SK-N-SH (cell line): ENCODE measurements around the gene SGPL1.

Experiments
- CTCF ChIP-seq: fragments of 200-600 bp; sonication (generic); IDR thresholded peaks from 2 replicates; pipeline ENCODE4 v1.6.1; 2017; ENCODE audit warnings: antibody characterized with exemption, mild to moderate bottlenecking, moderate library complexity
- EP300 ChIP-seq, 2 experiments: IDR thresholded peaks; 2 replicates each; pipeline versions ENCODE4 v1.4.0 to v1.6.1; 2012; ENCODE audit warnings: borderline replicate concordance in 1 of 2, low read depth in 1 of 2, low read length in 1 of 2
- EZH2phosphoT487 ChIP-seq: fragments of 200-600 bp; sonication (generic); IDR thresholded peaks from 2 replicates; pipeline ENCODE4 v1.6.1; 2017; ENCODE audit warnings: low read depth, mixed run types, mild to moderate bottlenecking, antibody characterized with exemption, moderate library complexity, borderline replicate concordance
- GABPA ChIP-seq: IDR thresholded peaks from 2 replicates; pipeline ENCODE4 v1.4.0; 2012; ENCODE audit warnings: low read depth, mild to moderate bottlenecking
- JUND ChIP-seq: IDR thresholded peaks from 2 replicates; pipeline ENCODE4 v1.4.0; 2012
- NRF1 ChIP-seq: IDR thresholded peaks from 2 replicates; pipeline ENCODE4 v1.6.1; 2012; ENCODE audit warnings: low read depth, mild to moderate bottlenecking, low read length
- POLR2AphosphoS5 ChIP-seq: IDR thresholded peaks from 2 replicates; pipeline ENCODE4 v1.6.1; 2012; ENCODE audit warnings: low read depth, low read length
- RAD21 ChIP-seq: IDR thresholded peaks from 2 replicates; pipeline ENCODE4 v1.6.1; 2012; ENCODE audit warnings: mild to moderate bottlenecking, low read length
- REST ChIP-seq: IDR thresholded peaks from 2 replicates; pipeline ENCODE4 v1.6.1; 2012; ENCODE audit warnings: mild to moderate bottlenecking, low read depth, low read length, moderate library complexity
- SIN3A ChIP-seq: IDR thresholded peaks from 2 replicates; pipeline ENCODE4 v1.6.1; 2012; ENCODE audit warnings: low read depth, mild to moderate bottlenecking, low read length, moderate library complexity, borderline replicate concordance
- ZBTB33 ChIP-seq: IDR thresholded peaks from 2 replicates; pipeline ENCODE4 v1.4.0; 2012; ENCODE audit warnings: low read depth, borderline replicate concordance

GRCh38 chr10:70786799-70787415, 28.8 kb upstream of the SGPL1 start:
- TF ChIP-seq POLR2AphosphoS5 = no peak
- no peak for TF ChIP-seq CTCF
- TF ChIP-seq RAD21 = no peak
- no peak for TF ChIP-seq SIN3A
- no peak for TF ChIP-seq JUND
- TF ChIP-seq NRF1 = no peak
- no peak for TF ChIP-seq EZH2phosphoT487
- TF ChIP-seq GABPA = no peak
- TF ChIP-seq REST = no peak
- TF ChIP-seq EP300 (IDR thresholded peaks at IDR 0.05; ENCODE audit: borderline replicate concordance in 1 of 2, low read depth in 1 of 2, low read length in 1 of 2) = no peak
- TF ChIP-seq ZBTB33 = no peak
